AG09319 (cell line): ENCODE results near the gene SGPP1.
"Not testable (repeated sequence)": the region's sequence is repeated elsewhere in the genome, so short reads cannot be mapped to it uniquely, and the experiment has no call there.

Experiments used
- DNase-seq: peaks from one replicate; pipeline ENCODE4 v3.0.0-alpha.2; 2010; ENCODE audit warnings: low read depth; ENCODE audit errors: extremely low read depth
- CTCF ChIP-seq: IDR thresholded peaks from 2 replicates; pipeline ENCODE4 v1.5.1; 2011; ENCODE audit warnings: low read depth, mild to moderate bottlenecking, inconsistent platforms, low read length, moderate library complexity

SGPP1 gene

DNA sequence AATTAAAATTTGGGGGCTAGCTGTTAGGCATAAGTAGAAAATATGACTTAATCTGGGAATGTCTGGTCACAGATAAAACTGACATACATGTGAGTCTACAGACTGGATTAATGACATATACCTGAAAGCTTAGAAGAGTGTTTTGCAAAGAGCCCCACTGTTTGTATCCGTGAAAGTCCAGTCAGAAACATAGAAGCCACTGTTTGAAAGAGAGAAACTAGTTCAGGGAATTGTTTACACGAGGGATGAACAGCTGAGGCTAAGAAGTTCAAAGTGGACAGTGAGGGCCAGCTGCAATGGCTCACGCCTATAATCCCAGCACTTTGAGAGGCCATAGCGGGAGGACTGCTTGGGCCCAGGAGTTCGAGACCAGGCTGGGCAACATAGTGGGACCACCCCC lies 36.2 kb upstream of the SGPP1 start:
- TF ChIP-seq CTCF = no peak
- DNase-seq = no peak

DNA sequence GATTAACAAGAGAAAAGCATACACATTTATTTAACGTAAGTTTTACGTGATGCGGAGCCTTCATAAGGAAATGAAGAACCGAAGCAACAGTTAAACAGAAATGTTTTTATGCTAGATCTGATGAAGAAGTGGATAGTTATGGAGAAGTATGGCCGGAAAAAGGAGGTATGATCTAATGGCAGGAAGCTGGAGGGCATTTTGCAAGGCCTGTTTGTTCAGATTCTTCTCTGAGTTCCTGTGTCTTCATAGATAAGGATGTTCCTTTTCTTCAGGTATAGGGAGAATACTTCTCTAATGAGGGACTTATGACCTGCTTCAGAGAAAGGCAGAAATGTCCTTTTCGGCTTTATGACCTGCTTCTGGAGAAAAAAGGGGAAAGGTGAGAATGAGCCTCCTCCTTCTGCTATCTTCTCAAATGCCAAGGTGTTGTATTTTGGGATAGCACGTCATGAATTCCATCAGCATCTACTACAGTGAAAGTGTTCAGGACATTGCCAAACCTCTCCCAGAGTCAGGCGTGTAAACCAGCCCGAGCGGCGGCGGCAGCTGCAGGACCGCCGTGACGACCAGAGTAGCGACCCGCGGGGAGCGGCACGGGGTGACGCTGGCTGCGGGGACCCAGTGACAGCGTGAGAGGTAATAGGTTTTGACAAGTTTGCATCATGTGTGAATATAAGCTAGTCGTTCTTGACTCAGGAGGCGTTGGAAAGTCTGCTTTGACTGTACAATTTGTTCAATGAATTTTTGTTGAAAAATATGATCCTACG lies 33.7 kb upstream of the SGPP1 start:
- no peak for DNase-seq
- TF ChIP-seq CTCF = no peak

DNA sequence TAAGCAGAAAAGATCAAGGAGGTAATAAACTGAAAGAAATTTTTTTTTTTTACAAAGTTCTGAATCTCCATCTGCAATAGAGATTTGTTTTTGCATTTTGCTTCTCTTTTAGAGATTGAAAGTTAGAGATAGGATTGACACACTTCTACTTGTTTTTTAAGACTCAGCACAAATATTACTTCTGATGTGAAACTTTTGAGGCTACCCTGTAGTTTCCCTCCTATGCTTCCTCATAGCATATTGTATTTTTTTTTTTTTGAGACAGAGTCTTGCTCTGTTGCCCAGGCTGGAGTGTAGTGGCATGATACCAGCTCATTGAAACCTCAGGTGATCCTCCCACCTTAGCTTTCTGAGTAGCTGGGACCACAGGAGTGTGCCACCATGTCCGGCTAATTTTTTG lies 32.1 kb upstream of the SGPP1 start:
- DNase-seq = no peak
- no peak for TF ChIP-seq CTCF

GRCh38 chr14:63759456-63759855 lies 31.6 kb upstream of the SGPP1 start:
- no peak for TF ChIP-seq CTCF
- peak; percentile 5 for DNase-seq

DNA sequence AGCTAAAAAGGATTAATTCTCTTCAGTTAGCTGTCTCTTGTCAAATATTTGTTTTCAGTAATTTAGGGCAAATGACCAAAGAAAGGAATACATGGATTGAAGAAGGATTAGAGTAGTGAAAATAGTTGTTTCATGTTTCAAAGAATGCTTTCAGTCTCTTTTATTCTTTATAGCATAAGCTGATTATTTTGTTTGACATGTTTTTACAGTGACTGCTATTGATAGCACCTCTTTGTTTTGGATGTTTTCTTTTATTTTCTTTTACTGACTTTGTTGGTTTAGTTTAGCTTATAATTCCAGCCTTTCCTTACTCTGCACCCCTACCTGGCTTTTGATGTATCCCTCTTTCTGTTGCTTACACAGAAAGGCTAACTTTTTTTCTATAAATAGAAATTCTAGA lies 29.3 kb upstream of the SGPP1 start:
- no peak for DNase-seq
- no peak for TF ChIP-seq CTCF

DNA sequence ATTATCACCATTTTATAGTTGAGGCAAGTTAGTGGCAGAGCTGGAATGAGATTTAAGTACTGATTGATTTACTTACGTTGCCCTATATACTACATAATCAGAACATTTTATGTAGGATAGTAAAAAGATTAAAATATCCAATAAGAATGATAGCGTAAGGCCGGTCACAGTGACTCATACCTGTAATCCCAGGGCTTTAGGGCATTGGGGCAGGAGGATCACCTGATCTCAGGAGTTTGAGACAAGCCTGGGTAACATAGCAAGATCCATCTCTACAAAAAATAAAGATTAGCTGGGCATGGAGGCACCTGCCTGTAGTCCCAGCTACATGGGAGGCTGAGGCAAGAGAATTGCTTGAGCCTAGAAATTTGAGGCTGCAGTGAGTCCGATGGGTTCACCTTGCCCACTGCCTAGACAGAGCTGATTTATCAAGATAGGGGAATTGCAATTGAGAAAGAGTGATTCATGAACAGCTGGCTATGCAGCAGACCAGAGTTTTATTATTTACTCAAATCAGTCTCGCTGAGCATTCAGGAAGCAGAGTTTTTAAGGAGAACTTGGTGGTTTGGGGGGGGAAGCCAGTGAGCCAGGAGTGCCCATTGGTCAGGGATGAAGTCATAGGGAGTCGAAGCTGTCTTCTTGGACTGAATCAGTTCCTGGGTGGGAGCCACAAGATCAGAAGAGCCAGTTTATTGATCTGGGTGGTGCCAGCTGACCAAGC lies 24.7 kb upstream of the SGPP1 start:
- DNase-seq = no peak
- no peak for TF ChIP-seq CTCF

DNA sequence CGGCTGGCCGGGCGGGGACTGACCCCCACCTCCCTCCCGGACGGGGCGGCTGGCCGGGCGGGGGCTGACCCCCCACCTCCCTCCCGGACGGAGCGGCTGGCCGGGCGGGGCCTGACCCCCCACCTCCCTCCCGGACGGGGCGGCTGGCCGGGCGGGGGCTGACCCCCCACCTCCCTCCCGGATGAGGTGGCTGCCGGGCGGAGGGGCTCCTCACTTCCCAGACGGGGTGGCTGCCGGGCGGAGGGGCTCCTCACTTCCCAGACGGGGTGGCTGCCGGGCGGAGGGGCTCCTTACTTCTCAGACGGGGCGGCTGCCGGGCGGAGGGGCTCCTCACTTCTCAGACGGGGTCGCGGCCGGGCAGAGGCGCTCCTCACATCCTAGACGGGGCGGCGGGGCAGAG lies 23.2 kb upstream of the SGPP1 start:
- not testable (repeated sequence) for DNase-seq
